Measurements from ENCODE around the gene ZFHX3.

DNA sequence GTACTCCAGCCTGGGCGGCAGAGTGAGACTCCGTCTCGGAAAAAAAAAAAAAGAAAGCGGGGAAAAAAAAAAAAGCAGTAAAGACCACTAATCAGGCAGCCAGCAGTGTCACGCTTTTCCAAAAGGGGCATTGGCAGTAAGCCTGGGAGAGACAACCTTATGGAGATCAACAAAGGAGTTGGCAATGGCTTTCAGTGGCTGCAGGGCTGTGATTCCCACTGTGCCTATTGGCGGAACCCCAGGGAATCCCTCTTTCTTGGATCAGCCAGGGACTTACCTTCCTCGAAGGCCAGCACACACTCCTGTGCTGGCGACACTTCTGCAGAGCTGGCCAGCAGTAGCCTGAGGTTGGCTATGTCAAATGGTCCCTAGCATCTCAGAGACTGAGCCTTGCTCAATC is 43.2 kb upstream of the ZFHX3 start:
- TF ChIP-seq CTCF (IDR thresholded peaks at IDR 0.05) = no peak
- no peak for TF ChIP-seq EP300 (IDR thresholded peaks at IDR 0.05)
- no peak for TF ChIP-seq POLR2A (IDR thresholded peaks at IDR 0.05)

Measured in tibial nerve (tissue), 4 donors.